WTC11 (cell line): ENCODE data around the gene CLECL1.

Source experiments
- AFF4 ChIP-seq: sonication (generic); formaldehyde crosslinking; IDR thresholded peaks from 2 replicates; pipeline ENCODE4 v1.8.1; 2023; ENCODE audit warnings: mild to moderate bottlenecking, missing genetic modification reagents, borderline replicate concordance
- CTCF ChIP-seq: fragments of 200-600 bp; IDR thresholded peaks from 2 replicates; pipeline ENCODE4 v1.8.0; 2022; ENCODE audit warnings: antibody characterized with exemption
- ESRRA ChIP-seq: sonication (generic); formaldehyde crosslinking; IDR thresholded peaks from 2 replicates; pipeline ENCODE4 v1.8.1; 2022; ENCODE audit warnings: mild to moderate bottlenecking, missing genetic modification reagents, borderline replicate concordance
- IRF2 ChIP-seq: sonication (generic); formaldehyde crosslinking; IDR thresholded peaks from 2 replicates; pipeline ENCODE4 v1.8.0; 2022; ENCODE audit warnings: low read depth, missing genetic modification reagents, borderline replicate concordance
- NFE2L1 ChIP-seq: sonication (generic); formaldehyde crosslinking; IDR thresholded peaks from 2 replicates; pipeline ENCODE4 v1.8.1; 2023; ENCODE audit warnings: missing genetic modification reagents
- TCF7 ChIP-seq: sonication (generic); formaldehyde crosslinking; IDR thresholded peaks from 2 replicates; pipeline ENCODE4 v1.8.0; 2022; ENCODE audit warnings: mild to moderate bottlenecking, low read depth, missing genetic modification reagents, moderate library complexity
- TF ChIP-seq, protein P1 (sequence below): sonication (generic); formaldehyde crosslinking; conservative IDR thresholded peaks from 2 replicates; pipeline ENCODE4 v1.8.1; 2022; ENCODE audit warnings: mild to moderate bottlenecking, missing genetic modification reagents
- TF ChIP-seq, protein P2 (sequence below): sonication (generic); formaldehyde crosslinking; IDR thresholded peaks from 2 replicates; pipeline ENCODE4 v1.8.0; 2022; ENCODE audit warnings: mild to moderate bottlenecking, missing genetic modification reagents
- TF ChIP-seq, protein P3 (sequence below): sonication (generic); formaldehyde crosslinking; IDR thresholded peaks from 2 replicates; pipeline ENCODE4 v1.8.0; 2022; ENCODE audit warnings: mild to moderate bottlenecking, missing genetic modification reagents
- TF ChIP-seq, protein P4 (sequence below): sonication (generic); formaldehyde crosslinking; conservative IDR thresholded peaks from 2 replicates; pipeline ENCODE4 v1.8.1; 2023; ENCODE audit warnings: mild to moderate bottlenecking, low read depth, missing genetic modification reagents, moderate library complexity
- TF ChIP-seq, protein P5 (sequence below): sonication (generic); formaldehyde crosslinking; IDR thresholded peaks from 2 replicates; pipeline ENCODE4 v1.8.0; 2023; ENCODE audit warnings: missing genetic modification reagents

DNA sequence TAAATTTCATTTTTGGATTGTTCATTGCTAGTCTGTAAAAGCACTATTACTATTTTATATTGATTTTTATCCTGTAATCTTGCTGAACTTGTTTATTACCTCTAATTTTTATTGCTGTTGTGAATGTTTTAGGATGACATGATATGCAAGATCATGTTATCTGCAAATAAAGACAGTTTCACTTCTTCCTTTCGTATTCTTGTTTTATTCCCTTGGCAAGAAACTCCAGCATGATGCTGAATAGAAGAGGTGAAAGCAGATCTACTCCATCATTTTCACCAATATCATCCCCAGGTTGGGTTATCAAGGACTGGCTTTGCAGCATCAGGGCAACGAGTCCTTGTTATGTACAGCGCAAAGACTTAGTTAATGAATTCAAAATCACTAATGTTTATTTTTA lies 2.7 kb upstream of the CLECL1 start:
- no peak for TF ChIP-seq CTCF
- TF ChIP-seq ESRRA: no peak
- no peak for TF ChIP-seq AFF4 (CRISPR knock-in tag)
- TF ChIP-seq NFE2L1 (CRISPR knock-in tag): no peak
- TF ChIP-seq, protein P1, sequence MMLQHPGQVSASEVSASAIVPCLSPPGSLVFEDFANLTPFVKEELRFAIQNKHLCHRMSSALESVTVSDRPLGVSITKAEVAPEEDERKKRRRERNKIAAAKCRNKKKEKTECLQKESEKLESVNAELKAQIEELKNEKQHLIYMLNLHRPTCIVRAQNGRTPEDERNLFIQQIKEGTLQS: no peak
- TF ChIP-seq TCF7 (CRISPR knock-in tag): no peak
- TF ChIP-seq, protein P2, sequence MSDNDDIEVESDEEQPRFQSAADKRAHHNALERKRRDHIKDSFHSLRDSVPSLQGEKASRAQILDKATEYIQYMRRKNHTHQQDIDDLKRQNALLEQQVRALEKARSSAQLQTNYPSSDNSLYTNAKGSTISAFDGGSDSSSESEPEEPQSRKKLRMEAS (CRISPR knock-in tag): no peak
- TF ChIP-seq, protein P3, sequence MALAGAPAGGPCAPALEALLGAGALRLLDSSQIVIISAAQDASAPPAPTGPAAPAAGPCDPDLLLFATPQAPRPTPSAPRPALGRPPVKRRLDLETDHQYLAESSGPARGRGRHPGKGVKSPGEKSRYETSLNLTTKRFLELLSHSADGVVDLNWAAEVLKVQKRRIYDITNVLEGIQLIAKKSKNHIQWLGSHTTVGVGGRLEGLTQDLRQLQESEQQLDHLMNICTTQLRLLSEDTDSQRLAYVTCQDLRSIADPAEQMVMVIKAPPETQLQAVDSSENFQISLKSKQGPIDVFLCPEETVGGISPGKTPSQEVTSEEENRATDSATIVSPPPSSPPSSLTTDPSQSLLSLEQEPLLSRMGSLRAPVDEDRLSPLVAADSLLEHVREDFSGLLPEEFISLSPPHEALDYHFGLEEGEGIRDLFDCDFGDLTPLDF (CRISPR knock-in tag): no peak
- TF ChIP-seq IRF2: no peak
- TF ChIP-seq, protein P4, sequence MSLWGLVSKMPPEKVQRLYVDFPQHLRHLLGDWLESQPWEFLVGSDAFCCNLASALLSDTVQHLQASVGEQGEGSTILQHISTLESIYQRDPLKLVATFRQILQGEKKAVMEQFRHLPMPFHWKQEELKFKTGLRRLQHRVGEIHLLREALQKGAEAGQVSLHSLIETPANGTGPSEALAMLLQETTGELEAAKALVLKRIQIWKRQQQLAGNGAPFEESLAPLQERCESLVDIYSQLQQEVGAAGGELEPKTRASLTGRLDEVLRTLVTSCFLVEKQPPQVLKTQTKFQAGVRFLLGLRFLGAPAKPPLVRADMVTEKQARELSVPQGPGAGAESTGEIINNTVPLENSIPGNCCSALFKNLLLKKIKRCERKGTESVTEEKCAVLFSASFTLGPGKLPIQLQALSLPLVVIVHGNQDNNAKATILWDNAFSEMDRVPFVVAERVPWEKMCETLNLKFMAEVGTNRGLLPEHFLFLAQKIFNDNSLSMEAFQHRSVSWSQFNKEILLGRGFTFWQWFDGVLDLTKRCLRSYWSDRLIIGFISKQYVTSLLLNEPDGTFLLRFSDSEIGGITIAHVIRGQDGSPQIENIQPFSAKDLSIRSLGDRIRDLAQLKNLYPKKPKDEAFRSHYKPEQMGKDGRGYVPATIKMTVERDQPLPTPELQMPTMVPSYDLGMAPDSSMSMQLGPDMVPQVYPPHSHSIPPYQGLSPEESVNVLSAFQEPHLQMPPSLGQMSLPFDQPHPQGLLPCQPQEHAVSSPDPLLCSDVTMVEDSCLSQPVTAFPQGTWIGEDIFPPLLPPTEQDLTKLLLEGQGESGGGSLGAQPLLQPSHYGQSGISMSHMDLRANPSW (CRISPR knock-in tag): no peak
- TF ChIP-seq, protein P5, sequence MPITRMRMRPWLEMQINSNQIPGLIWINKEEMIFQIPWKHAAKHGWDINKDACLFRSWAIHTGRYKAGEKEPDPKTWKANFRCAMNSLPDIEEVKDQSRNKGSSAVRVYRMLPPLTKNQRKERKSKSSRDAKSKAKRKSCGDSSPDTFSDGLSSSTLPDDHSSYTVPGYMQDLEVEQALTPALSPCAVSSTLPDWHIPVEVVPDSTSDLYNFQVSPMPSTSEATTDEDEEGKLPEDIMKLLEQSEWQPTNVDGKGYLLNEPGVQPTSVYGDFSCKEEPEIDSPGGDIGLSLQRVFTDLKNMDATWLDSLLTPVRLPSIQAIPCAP: no peak
